AG09319 (cell line): ENCODE data around the gene F11R.

Source experiments
- DNase-seq: peaks from one replicate; pipeline ENCODE4 v3.0.0-alpha.2; 2010; ENCODE audit warnings: low read depth; ENCODE audit errors: extremely low read depth
- CTCF ChIP-seq: IDR thresholded peaks from 2 replicates; pipeline ENCODE4 v1.5.1; 2011; ENCODE audit warnings: low read depth, mild to moderate bottlenecking, inconsistent platforms, low read length, moderate library complexity

Gene F11R

GRCh38 chr1:161046605-161047228, 25.8 kb upstream of the F11R start:
- no peak for DNase-seq
- TF ChIP-seq CTCF, result no peak

GRCh38 chr1:161045736-161046604, 25.0 kb upstream of the F11R start, which contains the start of gene USF1:
TSS of gene USF1 (minus strand) at chr1:161045977. CDS start at chr1:161043275, 2,702 bp downstream.
- peak; percentile 85 for DNase-seq
- no peak for TF ChIP-seq CTCF

GRCh38 chr1:161044908-161045735, 24.2 kb upstream of the F11R start:
- no peak for TF ChIP-seq CTCF
- DNase-seq, result no peak

GRCh38 chr1:161044535-161044907, 23.6 kb upstream of the F11R start:
- DNase-seq, result no peak
- TF ChIP-seq CTCF, result no peak

- TF ChIP-seq CTCF, result no peak
- DNase-seq, result no peak
These were observed 18.6 kb upstream of the F11R start for GRCh38 chr1:161039546-161039945.

- TF ChIP-seq CTCF, result no peak
- no peak for DNase-seq
These were observed 18.2 kb upstream of the F11R start for GRCh38 chr1:161039154-161039545.
